Activated naive CD8-positive, alpha-beta T cell (primary cell): ENCODE results near the gene IPP.

Source experiments
- H3K27ac Mint-ChIP-seq: one replicate; pipeline ENCODE4 v1.8.0; 2021; ENCODE audit warnings: mixed read lengths
- H3K27me3 Mint-ChIP-seq: one replicate; pipeline ENCODE4 v1.8.0; 2021; ENCODE audit warnings: mixed read lengths
- H3K36me3 Mint-ChIP-seq: one replicate; pipeline ENCODE4 v1.8.0; 2021; ENCODE audit warnings: mixed read lengths
- H3K4me1 Mint-ChIP-seq: one replicate; pipeline ENCODE4 v1.8.0; 2021; ENCODE audit warnings: low read depth, mixed read lengths
- H3K4me3 Mint-ChIP-seq: one replicate; pipeline ENCODE4 v1.8.0; 2021; ENCODE audit warnings: mild to moderate bottlenecking, mixed read lengths
- H3K9me3 Mint-ChIP-seq: one replicate; pipeline ENCODE4 v1.8.0; 2021; ENCODE audit warnings: low read depth, mixed read lengths

Gene IPP

DNA sequence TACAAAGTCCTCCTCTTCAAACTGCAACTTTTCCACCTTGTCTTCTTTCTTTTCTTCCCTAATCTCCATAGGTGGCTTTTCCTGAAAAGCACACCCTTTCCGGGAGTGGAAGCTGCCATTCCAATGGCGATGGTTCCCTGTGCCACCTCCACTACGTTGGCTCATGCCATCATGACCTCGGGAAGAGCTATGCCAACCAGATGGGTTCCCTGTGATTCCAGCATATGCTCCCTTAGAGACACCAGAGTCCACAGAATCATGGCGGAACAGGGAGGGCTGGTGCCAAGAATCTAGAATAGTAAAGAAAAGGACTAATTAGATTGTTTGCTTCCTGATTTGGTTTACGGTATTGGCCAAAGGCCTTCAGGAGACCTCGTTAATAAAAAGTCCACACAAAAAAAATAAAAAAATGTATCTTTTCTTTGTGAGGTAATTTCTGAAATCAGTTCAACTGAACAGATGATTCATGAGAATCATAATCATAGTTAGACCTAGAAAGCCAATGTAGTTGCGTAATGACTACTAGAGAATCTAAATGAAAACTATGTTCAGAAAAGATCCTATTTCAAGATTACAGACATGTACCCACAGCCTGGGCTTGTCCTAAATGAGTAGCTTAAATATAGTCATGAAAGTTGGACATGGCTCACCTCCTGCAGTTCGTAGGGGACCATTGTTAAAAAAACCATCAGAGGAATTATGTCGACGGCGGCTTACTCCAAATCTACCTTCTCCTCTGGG lies 95.7 kb downstream of the IPP start:
- peak overlapping the region; percentile 34 for H3K27ac Mint-ChIP-seq
- H3K4me1 Mint-ChIP-seq = peaks cover 6% of the 10 kb centered on the region
- H3K27me3 Mint-ChIP-seq = no peaks in the 10 kb centered on the region
- H3K4me3 Mint-ChIP-seq = no peak overlapping the region
- H3K36me3 Mint-ChIP-seq = peaks cover 11% of the 10 kb centered on the region
- no peaks in the 10 kb centered on the region for H3K9me3 Mint-ChIP-seq
